Measurements from ENCODE around the gene ADCY7. TPM values are rescaled to one million over a fixed set of nuclear protein-coding genes. Genes with fewer than 3 reads are reported as not detected.

Gene ADCY7
- total and polyA plus RNA-seq, 9 of the 15 experiments (the other 6 are each of a cell fraction or from before 2014, with no cell fraction given), result 2.3 to 108 (median 28.6) TPM

DNA sequence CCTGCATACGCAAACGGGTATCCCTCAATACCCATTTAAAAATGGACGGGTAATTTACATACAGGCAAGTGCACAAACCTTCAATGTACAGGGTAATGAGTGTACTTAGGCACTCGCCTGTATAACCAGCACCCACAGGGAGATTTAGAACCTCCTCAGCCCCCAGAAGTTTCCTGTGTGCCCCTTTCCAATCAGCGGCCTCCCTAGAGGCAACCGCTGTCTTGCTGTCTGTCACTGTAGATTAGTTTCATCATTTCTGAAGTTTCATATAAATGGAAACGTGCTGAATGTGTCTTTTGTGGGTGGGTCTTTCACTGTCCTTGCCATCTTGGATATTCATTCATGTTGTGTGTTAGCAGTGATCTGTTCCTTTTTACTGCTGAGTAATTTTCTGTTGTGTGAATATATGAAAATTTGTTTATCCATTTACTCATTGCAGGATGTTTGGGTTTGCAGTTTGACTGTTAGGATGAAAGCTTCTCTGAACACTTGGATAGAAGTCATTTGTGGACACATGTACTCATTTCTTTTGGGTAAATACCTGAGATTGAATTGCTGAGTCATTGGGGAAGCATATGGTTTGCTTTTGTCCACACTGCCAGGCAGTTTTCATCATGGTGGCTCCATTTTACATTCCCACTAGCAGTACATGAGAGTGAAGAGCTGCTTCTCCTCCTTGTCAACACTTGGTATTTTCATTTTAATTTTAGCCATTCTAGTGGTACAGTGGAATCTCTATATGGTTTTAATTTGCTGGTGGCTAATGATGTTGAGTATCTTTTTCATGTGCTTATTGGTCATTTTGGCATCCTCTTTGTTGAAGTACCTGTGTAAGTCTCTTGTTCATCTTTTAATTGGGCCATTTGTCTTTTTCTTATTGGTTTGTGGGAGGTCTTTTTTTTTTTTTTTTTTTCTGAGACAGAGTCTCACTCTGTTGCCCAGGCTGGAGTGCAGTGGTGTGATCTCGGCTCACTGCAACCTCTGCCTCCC is 2.1 kb upstream of the ADCY7 start (continued):
- TF ChIP-seq, protein P1, sequence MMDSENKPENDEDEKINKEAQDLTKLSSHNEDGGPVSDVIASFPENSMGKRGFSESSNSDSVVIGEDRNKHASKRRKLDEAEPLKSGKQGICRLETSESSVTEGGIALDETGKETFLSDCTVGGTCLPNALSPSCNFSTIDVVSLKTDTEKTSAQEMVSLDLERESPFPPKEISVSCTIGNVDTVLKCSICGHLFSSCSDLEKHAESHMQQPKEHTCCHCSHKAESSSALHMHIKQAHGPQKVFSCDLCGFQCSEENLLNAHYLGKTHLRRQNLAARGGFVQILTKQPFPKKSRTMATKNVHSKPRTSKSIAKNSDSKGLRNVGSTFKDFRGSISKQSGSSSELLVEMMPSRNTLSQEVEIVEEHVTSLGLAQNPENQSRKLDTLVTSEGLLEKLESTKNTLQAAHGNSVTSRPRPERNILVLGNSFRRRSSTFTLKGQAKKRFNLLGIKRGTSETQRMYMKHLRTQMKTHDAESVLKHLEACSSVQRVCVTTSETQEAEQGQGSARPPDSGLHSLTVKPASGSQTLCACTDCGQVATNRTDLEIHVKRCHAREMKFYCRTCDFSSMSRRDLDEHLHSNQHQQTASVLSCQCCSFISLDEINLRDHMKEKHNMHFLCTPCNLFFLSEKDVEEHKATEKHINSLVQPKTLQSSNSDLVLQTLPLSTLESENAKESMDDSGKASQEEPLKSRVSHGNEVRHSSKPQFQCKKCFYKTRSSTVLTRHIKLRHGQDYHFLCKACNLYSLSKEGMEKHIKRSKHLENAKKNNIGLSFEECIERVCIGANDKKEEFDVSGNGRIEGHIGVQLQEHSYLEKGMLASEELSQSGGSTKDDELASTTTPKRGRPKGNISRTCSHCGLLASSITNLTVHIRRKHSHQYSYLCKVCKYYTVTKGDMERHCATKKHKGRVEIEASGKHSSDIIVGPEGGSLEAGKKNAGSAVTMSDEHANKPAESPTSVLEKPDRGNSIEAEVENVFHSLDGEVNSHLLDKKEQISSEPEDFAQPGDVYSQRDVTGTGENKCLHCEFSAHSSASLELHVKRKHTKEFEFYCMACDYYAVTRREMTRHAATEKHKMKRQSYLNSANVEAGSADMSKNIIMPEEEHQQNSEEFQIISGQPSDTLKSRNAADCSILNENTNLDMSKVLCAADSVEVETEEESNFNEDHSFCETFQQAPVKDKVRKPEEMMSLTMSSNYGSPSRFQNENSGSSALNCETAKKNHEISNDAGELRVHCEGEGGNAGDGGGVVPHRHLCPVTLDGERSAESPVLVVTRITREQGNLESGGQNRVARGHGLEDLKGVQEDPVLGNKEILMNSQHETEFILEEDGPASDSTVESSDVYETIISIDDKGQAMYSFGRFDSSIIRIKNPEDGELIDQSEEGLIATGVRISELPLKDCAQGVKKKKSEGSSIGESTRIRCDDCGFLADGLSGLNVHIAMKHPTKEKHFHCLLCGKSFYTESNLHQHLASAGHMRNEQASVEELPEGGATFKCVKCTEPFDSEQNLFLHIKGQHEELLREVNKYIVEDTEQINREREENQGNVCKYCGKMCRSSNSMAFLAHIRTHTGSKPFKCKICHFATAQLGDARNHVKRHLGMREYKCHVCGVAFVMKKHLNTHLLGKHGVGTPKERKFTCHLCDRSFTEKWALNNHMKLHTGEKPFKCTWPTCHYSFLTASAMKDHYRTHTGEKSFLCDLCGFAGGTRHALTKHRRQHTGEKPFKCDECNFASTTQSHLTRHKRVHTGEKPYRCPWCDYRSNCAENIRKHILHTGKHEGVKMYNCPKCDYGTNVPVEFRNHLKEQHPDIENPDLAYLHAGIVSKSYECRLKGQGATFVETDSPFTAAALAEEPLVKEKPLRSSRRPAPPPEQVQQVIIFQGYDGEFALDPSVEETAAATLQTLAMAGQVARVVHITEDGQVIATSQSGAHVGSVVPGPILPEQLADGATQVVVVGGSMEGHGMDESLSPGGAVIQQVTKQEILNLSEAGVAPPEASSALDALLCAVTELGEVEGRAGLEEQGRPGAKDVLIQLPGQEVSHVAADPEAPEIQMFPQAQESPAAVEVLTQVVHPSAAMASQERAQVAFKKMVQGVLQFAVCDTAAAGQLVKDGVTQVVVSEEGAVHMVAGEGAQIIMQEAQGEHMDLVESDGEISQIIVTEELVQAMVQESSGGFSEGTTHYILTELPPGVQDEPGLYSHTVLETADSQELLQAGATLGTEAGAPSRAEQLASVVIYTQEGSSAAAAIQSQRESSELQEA (IDR thresholded peaks at IDR 0.05; ENCODE audit: low read depth), result peak; percentile 76
- TF ChIP-seq RBM15 (IDR thresholded peaks at IDR 0.05; ENCODE audit: insufficient read depth, low read length) (no peak), ZNF134 (CRISPR knock-in tag; conservative IDR thresholded peaks at IDR 0.05) (no peak), POU5F1 (IDR thresholded peaks at IDR 0.05; ENCODE audit: borderline replicate concordance, low read depth, low read length, partially characterized antibody) (no peak), NFXL1 (CRISPR knock-in tag; IDR thresholded peaks at IDR 0.05) (peak; percentile 74; the same call in 1 of the 2 replicates), HNRNPUL1 (IDR thresholded peaks at IDR 0.05; ENCODE audit: low read length) (no peak), SIRT6 (IDR thresholded peaks at IDR 0.05; ENCODE audit: low read depth, low read length) (no peak), DDX20 (tag; IDR thresholded peaks at IDR 0.05; ENCODE audit: low read depth) (no peak), TOE1 (IDR thresholded peaks at IDR 0.05; ENCODE audit: borderline replicate concordance) (no peak), TOE1 (CRISPR knock-in tag; IDR thresholded peaks at IDR 0.05; ENCODE audit: borderline replicate concordance, low read depth) (no peak), RBM34 (IDR thresholded peaks at IDR 0.05; ENCODE audit: borderline replicate concordance, insufficient read depth, low read length) (no peak), NR3C1 (CRISPR knock-in tag; IDR thresholded peaks at IDR 0.05) (no peak), STAT5B (CRISPR knock-in tag; IDR thresholded peaks at IDR 0.05) (no peak)
- TF ChIP-seq, protein P2, sequence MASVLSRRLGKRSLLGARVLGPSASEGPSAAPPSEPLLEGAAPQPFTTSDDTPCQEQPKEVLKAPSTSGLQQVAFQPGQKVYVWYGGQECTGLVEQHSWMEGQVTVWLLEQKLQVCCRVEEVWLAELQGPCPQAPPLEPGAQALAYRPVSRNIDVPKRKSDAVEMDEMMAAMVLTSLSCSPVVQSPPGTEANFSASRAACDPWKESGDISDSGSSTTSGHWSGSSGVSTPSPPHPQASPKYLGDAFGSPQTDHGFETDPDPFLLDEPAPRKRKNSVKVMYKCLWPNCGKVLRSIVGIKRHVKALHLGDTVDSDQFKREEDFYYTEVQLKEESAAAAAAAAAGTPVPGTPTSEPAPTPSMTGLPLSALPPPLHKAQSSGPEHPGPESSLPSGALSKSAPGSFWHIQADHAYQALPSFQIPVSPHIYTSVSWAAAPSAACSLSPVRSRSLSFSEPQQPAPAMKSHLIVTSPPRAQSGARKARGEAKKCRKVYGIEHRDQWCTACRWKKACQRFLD (CRISPR knock-in tag; IDR thresholded peaks at IDR 0.05), result peak; percentile 20; the same call in 1 of the 2 replicates
- TF ChIP-seq, protein P3, sequence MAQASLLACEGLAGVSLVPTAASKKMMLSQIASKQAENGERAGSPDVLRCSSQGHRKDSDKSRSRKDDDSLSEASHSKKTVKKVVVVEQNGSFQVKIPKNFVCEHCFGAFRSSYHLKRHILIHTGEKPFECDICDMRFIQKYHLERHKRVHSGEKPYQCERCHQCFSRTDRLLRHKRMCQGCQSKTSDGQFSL (CRISPR knock-in tag; IDR thresholded peaks at IDR 0.05), result no peak
- TF ChIP-seq, protein P3 (tag; IDR thresholded peaks at IDR 0.05), result no peak
